Hematopoietic multipotent progenitor cell treated with erythropoietin and hydrocortisone succinate and interleukin-3 and kit ligand, for 6 days (in vitro differentiated cells): ENCODE measurements around the gene PLEKHA6.

Source experiments
- DNase-seq: peaks from one replicate; pipeline ENCODE4 v3.0.0-alpha.2; 2015

PLEKHA6 gene

GRCh38 chr1:204176049-204176448 is 183.7 kb downstream of the PLEKHA6 start:
- no peak for DNase-seq

- no peak for DNase-seq
These were observed 184.8 kb downstream of the PLEKHA6 start for GRCh38 chr1:204174958-204175357.

- no peak for DNase-seq
These were observed 187.2 kb downstream of the PLEKHA6 start for GRCh38 chr1:204172404-204173029.

GRCh38 chr1:204171751-204172178 is 188.0 kb downstream of the PLEKHA6 start:
- no peak for DNase-seq

- no peak for DNase-seq
These were observed 189.1 kb downstream of the PLEKHA6 start for GRCh38 chr1:204170494-204171155.

GRCh38 chr1:204169858-204170257 is 189.9 kb downstream of the PLEKHA6 start:
- DNase-seq, result no peak
